A549 (cell line): Measurements from ENCODE around the gene ZSCAN9. TPM values are rescaled to one million over a fixed set of nuclear protein-coding genes. Genes with fewer than 3 reads are reported as not detected.

Experiments used
- ATAC-seq, 2 experiments: fragments of 200-7000 bp in 1 of 2; fragments of >200 bp in 1 of 2; cut with Nextera tagmentation in 1 of 2; cut with Tn5 transposase in 1 of 2; 3 replicates each; pipeline versions ENCODE4 v1.8.0 to v1.9.1; 2018 to 2020; ENCODE audit warnings: mild to moderate bottlenecking in 1 of 2, moderate library complexity in 1 of 2
- CTCF ChIA-PET: fragments of 300-600 bp; sonication (Branson Sonifier 250); formaldehyde crosslinking; extraction: SDS; loops from one replicate; lab custom pipeline; 2021; ENCODE audit warnings: antibody characterized with exemption, inconsistent platforms; lab: Yijun Ruan, JAX
- POLR2A ChIA-PET: fragments of 350-600 bp; formaldehyde crosslinking; extraction: SDS; loops from one replicate; lab custom pipeline; 2021; ENCODE audit warnings: antibody characterized with exemption, inconsistent platforms; lab: Yijun Ruan, JAX
- DNase-seq, 2 experiments: peaks; one replicate each; pipeline versions ENCODE4 v3.0.0 to v3.0.0-alpha.2; 2011 to 2016; ENCODE audit warnings: low read depth in 1 of 2, low spot score in 1 of 2
- FAIRE-seq: peaks from 2 replicates; lab custom pipeline; 2011; peaks lifted over from hg19 to GRCh38; lab: Jason Lieb, UNC
- H3K27ac ChIP-seq, 2 experiments: fragments of >200 bp; sonication (Bioruptor Twin); formaldehyde crosslinking; 3 replicates each; pipeline ENCODE4 v1.5.1; 2016 to 2017
- H3K4me1 ChIP-seq: fragments of >200 bp; sonication (Bioruptor Twin); formaldehyde crosslinking; 3 replicates; pipeline ENCODE4 v1.6.1; 2016
- H3K4me2 ChIP-seq: fragments of >200 bp; sonication (Bioruptor Twin); formaldehyde crosslinking; 3 replicates; pipeline ENCODE4 v1.6.1; 2016
- H3K4me3 ChIP-seq: fragments of >200 bp; sonication (Bioruptor Twin); formaldehyde crosslinking; 3 replicates; pipeline ENCODE4 v1.5.1; 2016
- H3K9me3 ChIP-seq: fragments of >200 bp; sonication (Bioruptor Twin); formaldehyde crosslinking; 3 replicates; pipeline ENCODE4 v1.6.1; 2016
- BCL3 ChIP-seq: fragments of >200 bp; sonication (Bioruptor Twin); formaldehyde crosslinking; IDR thresholded peaks from 3 replicates; pipeline ENCODE4 v1.6.1; 2016
- CEBPB ChIP-seq, 2 experiments: fragments of >200 bp in 1 of 2; sonication (Bioruptor Twin) in 1 of 2; formaldehyde crosslinking in 1 of 2; IDR thresholded peaks; 2 replicates each; pipeline ENCODE4 v1.6.1; 2012 to 2016
- E2F6 ChIP-seq: IDR thresholded peaks from 2 replicates; pipeline ENCODE4 v1.6.1; 2012; ENCODE audit warnings: low read depth, borderline replicate concordance
- EHF ChIP-seq: fragments of 250-450 bp; sonication (Bioruptor Pico); IDR thresholded peaks from 2 replicates; pipeline ENCODE4 v1.5.0; 2020; ENCODE audit warnings: mild to moderate bottlenecking
- FOSB ChIP-seq: fragments of 250-450 bp; sonication (Bioruptor Pico); IDR thresholded peaks from 2 replicates; pipeline ENCODE4 v1.5.0; 2020; ENCODE audit warnings: mild to moderate bottlenecking, moderate library complexity
- HDAC2 ChIP-seq: fragments of 200-600 bp; sonication (generic); IDR thresholded peaks from 2 replicates; pipeline ENCODE4 v1.6.1; 2016
- HOXB13 ChIP-seq: fragments of 250-450 bp; sonication (Bioruptor Pico); IDR thresholded peaks from 2 replicates; pipeline ENCODE4 v1.5.0; 2020; ENCODE audit warnings: low read depth, mild to moderate bottlenecking, moderate library complexity
- JUN ChIP-seq, 2 experiments: fragments of >200 bp; sonication (Bioruptor Twin); formaldehyde crosslinking; IDR thresholded peaks; 2 replicates in 1 of 2; 3 replicates in 1 of 2; pipeline ENCODE4 v1.6.1; 2016 to 2017
- JUNB ChIP-seq: fragments of >200 bp; sonication (Bioruptor Twin); formaldehyde crosslinking; IDR thresholded peaks from 2 replicates; pipeline ENCODE4 v1.6.1; 2016
- KDM1A ChIP-seq: fragments of 200-600 bp; sonication (generic); IDR thresholded peaks from 2 replicates; pipeline ENCODE4 v1.6.1; 2016; ENCODE audit warnings: low read depth, mild to moderate bottlenecking
- MAZ ChIP-seq: fragments of 150-350 bp; IDR thresholded peaks from 2 replicates; pipeline ENCODE4 v1.6.1; 2014; ENCODE audit warnings: antibody characterized with exemption, low read depth, low read length, borderline replicate concordance
- NFE2L2 ChIP-seq: fragments of 150-350 bp; conservative IDR thresholded peaks from 2 replicates; pipeline ENCODE4 v1.6.1; 2014; ENCODE audit warnings: low read length
- NPAS2 ChIP-seq: fragments of 250-450 bp; sonication (Bioruptor Pico); IDR thresholded peaks from 2 replicates; pipeline ENCODE4 v1.8.0; 2022; ENCODE audit warnings: mild to moderate bottlenecking, moderate library complexity, borderline replicate concordance
- PHF8 ChIP-seq: fragments of 200-600 bp; sonication (generic); IDR thresholded peaks from 2 replicates; pipeline ENCODE4 v1.6.1; 2016; ENCODE audit warnings: low read depth, mild to moderate bottlenecking, antibody characterized with exemption, moderate library complexity, borderline replicate concordance
- POLR2A ChIP-seq: IDR thresholded peaks from 2 replicates; pipeline ENCODE4 v1.6.1; 2012; ENCODE audit warnings: mild to moderate bottlenecking, low read length
- POLR2AphosphoS2 ChIP-seq: conservative IDR thresholded peaks from 2 replicates; pipeline ENCODE4 v1.6.1; 2012; ENCODE audit warnings: low read length, improper control_type of control experiment, inconsistent platforms
- RAD21 ChIP-seq, 2 experiments: fragments of >200 bp in 1 of 2; sonication (Bioruptor Twin) in 1 of 2; formaldehyde crosslinking in 1 of 2; IDR thresholded peaks in 1 of 2; conservative IDR thresholded peaks in 1 of 2; 2 replicates in 1 of 2; 3 replicates in 1 of 2; pipeline ENCODE4 v1.6.1; 2012 to 2018; ENCODE audit warnings: inconsistent platforms in 1 of 2
- RARB ChIP-seq: fragments of 250-450 bp; sonication (Bioruptor Pico); IDR thresholded peaks from 2 replicates; pipeline ENCODE4 v1.8.0; 2021; ENCODE audit warnings: mild to moderate bottlenecking, moderate library complexity
- TFCP2L1 ChIP-seq: fragments of 250-450 bp; sonication (Bioruptor Pico); IDR thresholded peaks from 2 replicates; pipeline ENCODE4 v1.5.0; 2021; ENCODE audit warnings: mild to moderate bottlenecking
- TP53 ChIP-seq: fragments of 250-450 bp; sonication (Bioruptor Pico); IDR thresholded peaks from 2 replicates; pipeline ENCODE4 v1.5.0; 2021; ENCODE audit warnings: mild to moderate bottlenecking, moderate library complexity
- ZNF302 ChIP-seq: fragments of 250-450 bp; sonication (Bioruptor Pico); IDR thresholded peaks from 2 replicates; pipeline ENCODE4 v1.9.0; 2021; ENCODE audit warnings: inconsistent platforms, mild to moderate bottlenecking, moderate library complexity
- WGBS: methylation state at CpG from one replicate; pipeline ENCODE4 v1.1.6; 2017; ENCODE audit errors: missing lambda C conversion rate; 5-methylcytosine and 5-hydroxymethylcytosine counted together
- polyA plus RNA-seq, 4 experiments: library from polyadenylated mRNA; depleted of rRNA in 3 of 4; stranded (reverse); fragments of >200 nt; fragmentation: RNase III in 1 of 4; extraction: RNeasy Plus Mini Kit Qiagen cat#74134 plus additional on column Dnase treatment in 1 of 4; gene quantifications; 2 replicates in 3 of 4; 3 replicates in 1 of 4; pipeline ENCODE4 v1.2.3, GENCODE V29; 2011 to 2017

ZSCAN9 gene
- polyA plus RNA-seq, 2 of the 4 experiments (the other 2 are of a cell fraction), result 7.7 to 16.2 TPM

- ChIA-PET POLR2A (interaction anchor here (0.6 to 1.6 kb wide), 10 partner anchors 14 to 715 kb away, joined by 3 to 25 read pairs (median 6); partner anchors contain the start of genes PGBD1, ZKSCAN3, ZKSCAN4 and ZSCAN31), CTCF (interaction anchor here (1.3 to 1.7 kb wide), 2 partner anchors 32 to 89 kb away, joined by 4 to 6 read pairs; no protein-coding TSS in a partner anchor)
- H3K27ac ChIP-seq, result peak overlapping the region; percentile 93 to 96
- TF ChIP-seq NFE2L2 (no peak), FOSB (CRISPR knock-in tag) (no peak), KDM1A (no peak), MAZ (no peak), JUNB (no peak), CEBPB (IDR thresholded peaks at IDR 0.05) (no peak), ZNF302 (CRISPR knock-in tag) (no peak), EHF (no peak), BCL3 (no peak), HDAC2 (no peak), RAD21 (conservative IDR thresholded peaks at IDR 0.05 in 1 of 2, IDR thresholded peaks at IDR 0.05 in 1 of 2) (no peak), TFCP2L1 (no peak), POLR2AphosphoS2 (no peak), RARB (CRISPR knock-in tag) (no peak)
- peaks cover 25% of the 10 kb centered on the region for H3K4me1 ChIP-seq
- FAIRE-seq (no peak), ATAC-seq (no peak), DNase-seq (no peak)
- no peaks in the 10 kb centered on the region for H3K9me3 ChIP-seq
- 0% methylated on average over 5 of the region's 5 CpGs for WGBS
- peak overlapping the region; percentile 69 for H3K4me2 ChIP-seq
- peak overlapping the region; percentile 68 for H3K4me3 ChIP-seq
Observed at GRCh38 chr6:28266563-28266961, 41.5 kb downstream of the ZSCAN9 start.

- TF ChIP-seq TP53 (CRISPR knock-in tag) (no peak), NFE2L2 (no peak), ZNF302 (CRISPR knock-in tag) (no peak), RARB (CRISPR knock-in tag) (no peak), JUN (IDR thresholded peaks at IDR 0.05) (peak in 1 of 2 experiments; percentile 68; a peak in 2 of 5 replicates), NPAS2 (CRISPR knock-in tag) (no peak), E2F6 (no peak), PHF8 (peak; percentile 87), POLR2A (peak; percentile 33), HOXB13 (no peak), HDAC2 (no peak), BCL3 (0 out of 3 replicates have a peak, but pooled peaks have one; percentile 15)
- H3K4me1 ChIP-seq, result peaks cover 25% of the 10 kb centered on the region
- ChIA-PET POLR2A (interaction anchor here (0.6 to 1.6 kb wide), 11 partner anchors 14 to 714 kb away, joined by 3 to 25 read pairs (median 6); partner anchors contain the start of genes PGBD1, ZKSCAN3, ZKSCAN4 and ZSCAN31), CTCF (interaction anchor here (1.7 kb wide), 1 partner anchor 89 kb away, joined by 6 read pairs; no protein-coding TSS in a partner anchor)
- 0% methylated on average over 14 of the region's 32 CpGs for WGBS
- H3K4me3 ChIP-seq, result peak within 1 kb of the TSS; percentile 68
- peak within 1 kb of the TSS; percentile 93 to 96 for H3K27ac ChIP-seq
- peak; percentile 67 to 91 for DNase-seq
- peak; percentile 99 for ATAC-seq
- peak within 1 kb of the TSS; percentile 69 for H3K4me2 ChIP-seq
- no peaks in the 10 kb centered on the region for H3K9me3 ChIP-seq
- no peak for FAIRE-seq
Observed at GRCh38 chr6:28266962-28267694, 42.1 kb downstream of the ZSCAN9 start, which contains the start of gene ZSCAN26. TSS of gene ZSCAN26 (plus strand) at chr6:28267143. CDS start at chr6:28271920, 4,777 bp downstream.
